Caco-2 (cell line): Measurements from ENCODE around the gene FHOD1. TPM values are rescaled to one million over a fixed set of nuclear protein-coding genes. Genes with fewer than 3 reads are reported as not detected.

Source experiments
- BruUV-seq: library from RNA; stranded (reverse); fragments of 400-500 nt; replicated peaks from 2 replicates; lab custom pipeline; 2021; lab: Mats Ljungman, UMichigan
- CTCF ChIA-PET: fragments of 300-600 bp; sonication (Branson Sonifier 250); formaldehyde crosslinking; loops from one replicate; lab custom pipeline; 2022; ENCODE audit warnings: antibody characterized with exemption; lab: Charles Lee
- POLR2A ChIA-PET: fragments of 300-600 bp; sonication (Branson Sonifier 250); formaldehyde crosslinking; loops from one replicate; lab custom pipeline; 2022; ENCODE audit warnings: antibody characterized with exemption; lab: Charles Lee
- DNase-seq, 2 experiments: peaks; one replicate each; pipeline versions ENCODE4 v3.0.0 to v3.0.0-alpha.2; 2020 to 2022
- H3K27me3 ChIP-seq: replicated peaks from 2 replicates; pipeline ENCODE4 v1.6.0; 2011; ENCODE audit warnings: low read length; ENCODE audit not compliant: control insufficient read depth, insufficient read depth
- H3K36me3 ChIP-seq: 2 replicates; pipeline ENCODE4 v1.5.1; 2011; ENCODE audit warnings: low read length; ENCODE audit not compliant: control insufficient read depth, insufficient read depth
- H3K4me1 ChIP-seq: fragments of 250-450 bp; sonication (Bioruptor Pico); 2 replicates; pipeline ENCODE4 v1.5.1; 2020; ENCODE audit warnings: mild to moderate bottlenecking
- H3K4me3 ChIP-seq: 2 replicates; pipeline ENCODE4 v1.5.1; 2011; ENCODE audit warnings: low read depth, mild to moderate bottlenecking, control low read depth, low read length
- H3K9me3 ChIP-seq: fragments of 250-450 bp; sonication (Bioruptor Pico); 2 replicates; pipeline ENCODE4 v1.5.1; 2020; ENCODE audit warnings: mild to moderate bottlenecking, moderate library complexity
- H3K27ac Mint-ChIP-seq: one replicate; pipeline ENCODE4 v1.8.0; 2022; ENCODE audit warnings: mixed read lengths; ENCODE audit not compliant: unreplicated experiment
- H3K27me3 Mint-ChIP-seq: one replicate; pipeline ENCODE4 v1.8.0; 2022; ENCODE audit warnings: mixed read lengths; ENCODE audit not compliant: insufficient read depth, unreplicated experiment
- H3K36me3 Mint-ChIP-seq: one replicate; pipeline ENCODE4 v1.8.0; 2022; ENCODE audit warnings: mild to moderate bottlenecking, mixed read lengths; ENCODE audit not compliant: insufficient read depth, unreplicated experiment
- H3K4me1 Mint-ChIP-seq: one replicate; pipeline ENCODE4 v1.8.0; 2022; ENCODE audit warnings: low read depth, mixed read lengths; ENCODE audit not compliant: unreplicated experiment
- H3K4me3 Mint-ChIP-seq: one replicate; pipeline ENCODE4 v1.8.0; 2022; ENCODE audit warnings: mild to moderate bottlenecking, moderate library complexity, mixed read lengths; ENCODE audit not compliant: unreplicated experiment
- H3K9me3 Mint-ChIP-seq: one replicate; pipeline ENCODE4 v1.8.0; 2022; ENCODE audit warnings: mixed read lengths; ENCODE audit not compliant: unreplicated experiment
- CTCF ChIP-seq, 2 experiments: fragments of 200-600 bp in 1 of 2; IDR thresholded peaks; 1 replicate in 1 of 2; 2 replicates in 1 of 2; pipeline versions ENCODE4 v1.5.1 to v1.8.0; 2011 to 2022; ENCODE audit warnings: antibody characterized with exemption in 1 of 2, control low read depth in 1 of 2, inconsistent platforms in 1 of 2, low read depth in 1 of 2, low read length in 1 of 2, mild to moderate bottlenecking in 1 of 2, moderate library complexity in 1 of 2; ENCODE audit not compliant: insufficient read depth in 1 of 2, severe bottlenecking in 1 of 2, unreplicated experiment in 1 of 2
- intact Hi-C: fragments of 100-400 bp; cut with micrococcal nuclease; formaldehyde crosslinking; loops from one replicate; pipeline ENCODE4 v1.10.0; 2022; ENCODE audit not compliant: unreplicated experiment
- total RNA-seq: library from RNA; stranded (reverse); gene quantifications from 2 replicates; pipeline ENCODE4 v1.2.3, GENCODE V29; 2022

FHOD1 gene
- total RNA-seq, 1 experiment from 2014 or later, result 69.0 TPM

GRCh38 chr16:67283826-67284555, 36.7 kb upstream of the FHOD1 start:
- no TSS peak for BruUV-seq
- Histone ChIP-seq H3K9me3 (no peaks in the 10 kb centered on the region), H3K36me3 (peaks cover 3% of the 10 kb centered on the region; the same call in 1 of the 2 replicates), H3K4me3 (no peak overlapping the region), H3K27me3 (no peaks in the 10 kb centered on the region), H3K4me1 (peaks cover 9% of the 10 kb centered on the region; the same call in 1 of the 2 replicates)
- peaks cover 27% of the 10 kb centered on the region for H3K36me3 Mint-ChIP-seq
- H3K27ac Mint-ChIP-seq, result no peak overlapping the region
- no peaks in the 10 kb centered on the region for H3K9me3 Mint-ChIP-seq
- no peaks in the 10 kb centered on the region for H3K27me3 Mint-ChIP-seq
- intact Hi-C loops, result no loop called here
- H3K4me3 Mint-ChIP-seq, result no peak overlapping the region
- no peak for DNase-seq
- ChIA-PET POLR2A (interaction anchor here (0.6 to 1.3 kb wide), 2 partner anchors 23 to 37 kb away, joined by 3 to 7 read pairs; partner anchors contain the start of gene FHOD1), CTCF (interaction anchor here (0.8 to 2.7 kb wide), 5 partner anchors 12 to 55 kb away, joined by 3 to 9 read pairs (median 3); no protein-coding TSS in a partner anchor)
- peaks cover 7% of the 10 kb centered on the region for H3K4me1 Mint-ChIP-seq
- no peak for TF ChIP-seq CTCF (IDR thresholded peaks at IDR 0.05; ENCODE audit: insufficient read depth in 1 of 2, low read depth in 1 of 2, low read length in 1 of 2, severe bottlenecking in 1 of 2, unreplicated experiment in 1 of 2)

- Histone ChIP-seq H3K4me1 (peaks cover 14% of the 10 kb centered on the region), H3K27me3 (no peaks in the 10 kb centered on the region), H3K9me3 (no peaks in the 10 kb centered on the region), H3K36me3 (peaks cover 3% of the 10 kb centered on the region; the same call in 1 of the 2 replicates), H3K4me3 (no peak overlapping the region)
- Mint-ChIP-seq H3K27me3 (no peaks in the 10 kb centered on the region), H3K27ac (no peak overlapping the region), H3K4me3 (no peak overlapping the region), H3K9me3 (no peaks in the 10 kb centered on the region), H3K4me1 (peaks cover 7% of the 10 kb centered on the region), H3K36me3 (peaks cover 27% of the 10 kb centered on the region)
- BruUV-seq, result no TSS peak
- intact Hi-C loops, result no loop called here
- ChIA-PET POLR2A (no interaction called here), CTCF (interaction anchor here (0.8 to 2.7 kb wide), 2 partner anchors 15 to 23 kb away, joined by 3 to 9 read pairs; no protein-coding TSS in a partner anchor)
- TF ChIP-seq CTCF (IDR thresholded peaks at IDR 0.05; ENCODE audit: insufficient read depth in 1 of 2, low read depth in 1 of 2, low read length in 1 of 2, severe bottlenecking in 1 of 2, unreplicated experiment in 1 of 2), result no peak
- no peak for DNase-seq
Observed at GRCh38 chr16:67283039-67283825, 36.0 kb upstream of the FHOD1 start.

- Histone ChIP-seq H3K36me3 (peaks cover 3% of the 10 kb centered on the region; the same call in 1 of the 2 replicates), H3K9me3 (no peaks in the 10 kb centered on the region), H3K4me3 (no peak overlapping the region), H3K27me3 (no peaks in the 10 kb centered on the region), H3K4me1 (peaks cover 20% of the 10 kb centered on the region)
- Mint-ChIP-seq H3K4me1 (peaks cover 7% of the 10 kb centered on the region), H3K27me3 (no peaks in the 10 kb centered on the region), H3K36me3 (peaks cover 26% of the 10 kb centered on the region), H3K4me3 (no peak overlapping the region), H3K9me3 (no peaks in the 10 kb centered on the region), H3K27ac (no peak overlapping the region)
- POLR2A ChIA-PET, result no interaction called here
- no peak for DNase-seq
- TF ChIP-seq CTCF (IDR thresholded peaks at IDR 0.05; ENCODE audit: insufficient read depth in 1 of 2, low read depth in 1 of 2, low read length in 1 of 2, severe bottlenecking in 1 of 2, unreplicated experiment in 1 of 2), result no peak
- intact Hi-C loops, result no loop called here
- CTCF ChIA-PET, result no interaction called here
- BruUV-seq, result no TSS peak
Observed at GRCh38 chr16:67282447-67282805, 35.1 kb upstream of the FHOD1 start.
